Liver (tissue), 9 donors: ENCODE data around the gene LAMB1. TPM values are rescaled to one million over a fixed set of nuclear protein-coding genes. Genes with fewer than 3 reads are reported as not detected.
A peak's percentile ranks its signal among the peaks of the same experiment; 100 is the strongest.

ENCODE experiments used
- DNase-seq: peaks from one replicate; pipeline ENCODE4 v3.0.0-alpha.2; 2017; ENCODE audit warnings: low spot score
- H3K27ac ChIP-seq, 2 donors: one replicate each; pipeline ENCODE4 v1.7.0; 2013; ENCODE audit warnings: inconsistent platforms in 2 of 2, low read length in 2 of 2, control low read depth in 1 of 2, low read depth in 1 of 2, mild to moderate bottlenecking in 1 of 2
- H3K27me3 ChIP-seq, 4 donors: one replicate each; pipeline versions ENCODE4 v1.6.1 to v1.7.0; 2013; ENCODE audit warnings: low read length in 3 of 4, inconsistent platforms in 1 of 4, mild to moderate bottlenecking in 1 of 4, moderate library complexity in 1 of 4; ENCODE audit not compliant: control insufficient read depth in 4 of 4, insufficient read depth in 4 of 4
- H3K36me3 ChIP-seq, 4 donors: one replicate each; pipeline versions ENCODE4 v1.6.1 to v1.7.0; 2013; ENCODE audit warnings: low read length in 3 of 4, mild to moderate bottlenecking in 3 of 4, low read depth in 1 of 4, moderate library complexity in 1 of 4; ENCODE audit not compliant: control insufficient read depth in 4 of 4, insufficient read depth in 3 of 4
- H3K4me1 ChIP-seq, 4 donors: one replicate each; pipeline versions ENCODE4 v1.6.1 to v1.7.0; 2013; ENCODE audit warnings: low read length in 3 of 4, mild to moderate bottlenecking in 3 of 4, moderate library complexity in 1 of 4; ENCODE audit not compliant: control insufficient read depth in 4 of 4, insufficient read depth in 4 of 4
- H3K4me3 ChIP-seq, 3 donors: one replicate each; pipeline versions ENCODE4 v1.6.1 to v1.7.0; 2013; ENCODE audit warnings: low read length in 3 of 3, control low read depth in 1 of 3, low read depth in 1 of 3, mild to moderate bottlenecking in 1 of 3
- H3K9ac ChIP-seq, 2 donors: one replicate each; pipeline ENCODE4 v1.7.0; 2013; ENCODE audit warnings: low read length in 2 of 2, mild to moderate bottlenecking in 2 of 2, moderate library complexity in 2 of 2, control low read depth in 1 of 2, low read depth in 1 of 2
- H3K9me3 ChIP-seq, 4 donors: one replicate each; pipeline versions ENCODE4 v1.6.1 to v1.7.0; 2013; ENCODE audit warnings: low read length in 3 of 4; ENCODE audit not compliant: control insufficient read depth in 4 of 4
- ATF3 ChIP-seq: IDR thresholded peaks from 2 replicates; pipeline ENCODE4 v1.6.1; 2016; ENCODE audit warnings: antibody characterized with exemption
- EGR1 ChIP-seq, 2 donors: IDR thresholded peaks; 2 replicates each; pipeline ENCODE4 v1.6.1; 2016 to 2018; ENCODE audit warnings: antibody characterized with exemption in 2 of 2, low read depth in 2 of 2
- FOXA1 ChIP-seq: IDR thresholded peaks from 2 replicates; pipeline ENCODE4 v1.6.1; 2016; ENCODE audit warnings: antibody characterized with exemption
- FOXA2 ChIP-seq: IDR thresholded peaks from 2 replicates; pipeline ENCODE4 v1.6.1; 2016; ENCODE audit warnings: antibody characterized with exemption
- GABPA ChIP-seq, 2 donors: IDR thresholded peaks in 1 of 2; conservative IDR thresholded peaks in 1 of 2; 2 replicates each; pipeline ENCODE4 v1.6.1; 2016; ENCODE audit warnings: antibody characterized with exemption in 2 of 2, mild to moderate bottlenecking in 1 of 2, moderate library complexity in 1 of 2
- HNF4A ChIP-seq, 2 donors: conservative IDR thresholded peaks; 2 replicates each; pipeline ENCODE4 v1.6.1; 2016; ENCODE audit warnings: antibody characterized with exemption in 2 of 2, mild to moderate bottlenecking in 2 of 2
- HNF4G ChIP-seq: IDR thresholded peaks from 2 replicates; pipeline ENCODE4 v1.6.1; 2016; ENCODE audit warnings: antibody characterized with exemption
- JUND ChIP-seq, 2 donors: IDR thresholded peaks; 2 replicates each; pipeline ENCODE4 v1.6.1; 2016; ENCODE audit warnings: antibody characterized with exemption in 2 of 2
- MAX ChIP-seq: IDR thresholded peaks from 2 replicates; pipeline ENCODE4 v1.6.1; 2016; ENCODE audit warnings: antibody characterized with exemption
- NR2F2 ChIP-seq: IDR thresholded peaks from 2 replicates; pipeline ENCODE4 v1.6.1; 2016; ENCODE audit warnings: antibody characterized with exemption
- RAD21 ChIP-seq, 2 donors: IDR thresholded peaks; 2 replicates each; pipeline ENCODE4 v1.6.1; 2016; ENCODE audit warnings: antibody characterized with exemption in 2 of 2, mild to moderate bottlenecking in 2 of 2
- REST ChIP-seq: IDR thresholded peaks from 2 replicates; pipeline ENCODE4 v1.6.1; 2016; ENCODE audit warnings: antibody characterized with exemption, mild to moderate bottlenecking
- RXRA ChIP-seq, 2 donors: IDR thresholded peaks; 2 replicates each; pipeline ENCODE4 v1.6.1; 2017 to 2018; ENCODE audit warnings: antibody characterized with exemption in 2 of 2, mild to moderate bottlenecking in 1 of 2
- SP1 ChIP-seq: IDR thresholded peaks from 2 replicates; pipeline ENCODE4 v1.6.1; 2018; ENCODE audit warnings: antibody characterized with exemption, mild to moderate bottlenecking
- TAF1 ChIP-seq: conservative IDR thresholded peaks from 2 replicates; pipeline ENCODE4 v1.6.1; 2016; ENCODE audit warnings: antibody characterized with exemption, mild to moderate bottlenecking
- YY1 ChIP-seq: IDR thresholded peaks from 2 replicates; pipeline ENCODE4 v1.6.1; 2016; ENCODE audit warnings: antibody characterized with exemption, mild to moderate bottlenecking
- ZBTB33 ChIP-seq: IDR thresholded peaks from 2 replicates; pipeline ENCODE4 v1.6.1; 2016; ENCODE audit warnings: antibody characterized with exemption
- WGBS: extraction: QIAGEN DNeasy Blood & Tissue Kit; methylation state at CpG from one replicate; pipeline ENCODE4 v1.1.7; 2013; 5-methylcytosine and 5-hydroxymethylcytosine counted together
- polyA plus RNA-seq, 2 donors: library from polyadenylated mRNA; stranded (reverse) in 1 of 2; unstranded in 1 of 2; fragments of 200-250 nt in 1 of 2; fragments of >200 nt in 1 of 2; fragmentation: Nextera tagmentation in 1 of 2; extraction: Ambion mirVana in 1 of 2; gene quantifications; one replicate each; pipeline versions ENCODE4 v1.2.1 to v1.2.3, GENCODE V29; 2013 to 2015
- total RNA-seq, 2 donors: library from RNA; depleted of rRNA; stranded (reverse); fragments of >200 nt; gene quantifications; one replicate each; pipeline ENCODE4 v1.2.3, GENCODE V29; 2014
- donor health status: healthy.
- donor health status: healthy.
- donor health status: healthy.
- donor health status: healthy.
- donor health status: healthy.

The LAMB1 gene
- total and polyA plus RNA-seq, 4 donors: 12.6 to 63.1 (median 25.8) TPM

GRCh38 chr7:108003599-108003935 lies 606 bp upstream of the LAMB1 start:
- Histone ChIP-seq H3K36me3 (no peaks in the 10 kb centered on the region), H3K9me3 (no peaks in the 10 kb centered on the region), H3K27ac (no peak overlapping the region), H3K9ac (no peak overlapping the region), H3K4me3 (peak overlapping the region in 2 of 3 donors; percentile 55 to 72), H3K27me3 (no peaks in the 10 kb centered on the region), H3K4me1 (peaks cover 3 to 36% (median 33%) of the 10 kb centered on the region in 4 donors)
- WGBS: 30% methylated on average over 15 of the region's 15 CpGs
- TF ChIP-seq HNF4A (conservative IDR thresholded peaks at IDR 0.05) (no peak), ZBTB33 (no peak), RAD21 (IDR thresholded peaks at IDR 0.05) (no peak), FOXA2 (no peak), JUND (IDR thresholded peaks at IDR 0.05) (no peak), RXRA (IDR thresholded peaks at IDR 0.05) (no peak), NR2F2 (no peak), HNF4G (no peak), FOXA1 (no peak), MAX (no peak), TAF1 (no peak), GABPA (IDR thresholded peaks at IDR 0.05 in 1 of 2, conservative IDR thresholded peaks at IDR 0.05 in 1 of 2) (no peak), EGR1 (IDR thresholded peaks at IDR 0.05; ENCODE audit: low read depth in 2 of 2) (no peak), SP1 (no peak), YY1 (no peak)
- no peak for DNase-seq

- H3K9ac ChIP-seq: no peak overlapping the region
- TF ChIP-seq TAF1 (no peak), NR2F2 (no peak), REST (no peak), FOXA1 (no peak), HNF4G (no peak), GABPA (IDR thresholded peaks at IDR 0.05 in 1 of 2, conservative IDR thresholded peaks at IDR 0.05 in 1 of 2) (no peak), RXRA (IDR thresholded peaks at IDR 0.05) (no peak), ATF3 (no peak), JUND (IDR thresholded peaks at IDR 0.05) (no peak), YY1 (no peak), RAD21 (IDR thresholded peaks at IDR 0.05) (no peak), MAX (no peak), SP1 (no peak)
- WGBS: 3% methylated on average over 75 of the region's 75 CpGs
- peak overlapping the region; percentile 51 to 72 (median 55) for H3K4me3 ChIP-seq
- no peaks in the 10 kb centered on the region for H3K9me3 ChIP-seq
- no peak for DNase-seq
- no peaks in the 10 kb centered on the region for H3K36me3 ChIP-seq
- peaks cover 3 to 36% (median 33%) of the 10 kb centered on the region in 4 donors for H3K4me1 ChIP-seq
- peak overlapping the region; percentile 23 to 28 for H3K27ac ChIP-seq
- peaks cover 0 to 2% (median 0%) of the 10 kb centered on the region in 4 donors for H3K27me3 ChIP-seq
These were observed 916 bp downstream of the LAMB1 start for GRCh38 chr7:108001764-108002725.
